ENCODE measurements around the gene SETDB2. TPM values are rescaled to one million over a fixed set of nuclear protein-coding genes. Genes with fewer than 3 reads are reported as not detected.

The SETDB2 gene
- total RNA-seq, 4 donors from 2014 or later: 5.4 to 20.6 (median 8.9) TPM

GRCh38 chr13:49441846-49442245 lies 2.2 kb upstream of the SETDB2 start:
- TF ChIP-seq CTCF (IDR thresholded peaks at IDR 0.05) (no peak), POLR2A (IDR thresholded peaks at IDR 0.05) (no peak)
- H3K27ac ChIP-seq: no peak overlapping the region
- H3K27me3 ChIP-seq: no peaks in the 10 kb centered on the region

GRCh38 chr13:49443357-49443703 lies 744 bp upstream of the SETDB2 start:
- Histone ChIP-seq H3K4me1 (peaks cover 0 to 10% (median 2%) of the 10 kb centered on the region in 4 donors), H3K36me3 (no peaks in the 10 kb centered on the region), H3K27ac (peak overlapping the region; percentile 76 to 97 (median 96)), H3K27me3 (no peaks in the 10 kb centered on the region), H3K4me3 (peak overlapping the region; percentile 51 to 86 (median 78)), H3K9me3 (no peaks in the 10 kb centered on the region)
- no peak for DNase-seq
- TF ChIP-seq CTCF (IDR thresholded peaks at IDR 0.05) (no peak), POLR2A (IDR thresholded peaks at IDR 0.05) (no peak)

More at GRCh38 chr13:49441846-49442245, 2.2 kb upstream of the SETDB2 start:
- Histone ChIP-seq H3K4me1 (peaks cover 0 to 10% (median 2%) of the 10 kb centered on the region in 4 donors), H3K36me3 (no peaks in the 10 kb centered on the region), H3K9me3 (no peaks in the 10 kb centered on the region), H3K4me3 (no peak overlapping the region)
- no peak for DNase-seq

- no peaks in the 10 kb centered on the region for H3K36me3 ChIP-seq
- H3K9me3 ChIP-seq: no peaks in the 10 kb centered on the region
- TF ChIP-seq CTCF (IDR thresholded peaks at IDR 0.05): no peak
- no peak for TF ChIP-seq POLR2A (IDR thresholded peaks at IDR 0.05)
- DNase-seq: peak in 2 of 3 donors; percentile 52 to 64
- H3K4me3 ChIP-seq: peak overlapping the region; percentile 51 to 86 (median 78)
- H3K27me3 ChIP-seq: no peaks in the 10 kb centered on the region
- H3K27ac ChIP-seq: peak overlapping the region; percentile 83 to 97 (median 96)
- H3K4me1 ChIP-seq: peaks cover 0 to 10% (median 2%) of the 10 kb centered on the region in 4 donors
Observed at GRCh38 chr13:49444524-49445395, 686 bp downstream of the SETDB2 start.

- Histone ChIP-seq H3K27me3 (no peaks in the 10 kb centered on the region), H3K4me3 (no peak overlapping the region), H3K36me3 (no peaks in the 10 kb centered on the region), H3K4me1 (peaks cover 0 to 10% (median 2%) of the 10 kb centered on the region in 4 donors), H3K9me3 (no peaks in the 10 kb centered on the region), H3K27ac (peak overlapping the region in 1 of 4 donors; percentile 6)
- DNase-seq: no peak
- TF ChIP-seq CTCF (IDR thresholded peaks at IDR 0.05) (no peak), POLR2A (IDR thresholded peaks at IDR 0.05) (no peak)
Observed at GRCh38 chr13:49446473-49446872, 2.4 kb downstream of the SETDB2 start.

GRCh38 chr13:49448753-49449152 lies 4.7 kb downstream of the SETDB2 start:
- no peak for TF ChIP-seq CTCF (IDR thresholded peaks at IDR 0.05)
- TF ChIP-seq POLR2A (IDR thresholded peaks at IDR 0.05): no peak
- DNase-seq: no peak

More at GRCh38 chr13:49448753-49449152, 4.7 kb downstream of the SETDB2 start:
- H3K27me3 ChIP-seq: no peaks in the 10 kb centered on the region
- H3K4me3 ChIP-seq: no peak overlapping the region
- no peak overlapping the region for H3K27ac ChIP-seq
- peaks cover 0 to 10% (median 2%) of the 10 kb centered on the region in 4 donors for H3K4me1 ChIP-seq
- no peaks in the 10 kb centered on the region for H3K36me3 ChIP-seq
- no peaks in the 10 kb centered on the region for H3K9me3 ChIP-seq
